ELF-1 (cell line): ENCODE measurements around the gene ANTXR1.
A peak's percentile ranks its signal among the peaks of the same experiment; 100 is the strongest.

ENCODE experiments used
- DNase-seq: peaks from one replicate; pipeline ENCODE4 v3.0.0-alpha.2; 2016; ENCODE audit warnings: low read depth, low spot score

The ANTXR1 gene

DNA sequence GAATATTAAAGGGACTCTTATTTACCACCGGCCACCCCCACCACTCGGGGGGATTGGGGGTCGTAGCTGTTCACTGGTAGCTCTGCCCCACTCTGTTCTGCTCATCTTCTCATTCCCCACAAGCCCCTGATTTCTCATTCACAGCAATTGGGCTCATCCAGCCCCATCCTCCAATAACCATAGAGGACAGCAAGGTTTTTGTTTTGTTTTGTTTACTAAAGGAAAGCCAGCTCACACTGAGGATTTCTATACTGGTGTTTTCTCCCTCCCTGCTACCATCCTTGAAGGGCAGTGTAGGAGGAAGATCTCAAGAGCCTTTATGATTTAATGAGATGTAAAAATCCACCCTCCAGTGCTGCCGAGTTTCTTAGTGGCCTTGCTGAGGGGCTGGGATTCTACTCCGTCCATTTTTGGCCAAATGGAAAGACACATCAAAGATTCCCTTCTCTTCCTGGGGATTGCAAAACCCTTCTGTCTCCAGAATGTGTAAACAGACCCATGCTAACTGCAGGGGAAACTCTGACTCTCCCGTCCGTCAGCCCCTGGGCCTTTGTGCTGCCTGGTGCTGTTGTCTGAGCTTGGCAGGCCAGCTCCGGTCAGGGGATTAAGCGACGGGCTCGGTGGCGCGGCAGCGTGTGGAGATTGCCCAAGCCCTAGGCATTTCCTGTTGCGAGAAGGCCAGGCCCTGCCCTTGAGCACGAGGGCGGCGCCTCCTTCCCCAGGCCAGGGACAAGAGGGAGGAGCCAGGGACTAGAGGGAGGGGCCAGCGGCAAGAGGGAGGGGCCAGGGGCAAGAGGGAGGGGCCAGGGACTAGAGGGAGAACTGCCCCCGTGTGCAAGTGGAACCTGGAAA is 165.0 kb downstream of the ANTXR1 start:
- DNase-seq = peak; percentile 99

DNA sequence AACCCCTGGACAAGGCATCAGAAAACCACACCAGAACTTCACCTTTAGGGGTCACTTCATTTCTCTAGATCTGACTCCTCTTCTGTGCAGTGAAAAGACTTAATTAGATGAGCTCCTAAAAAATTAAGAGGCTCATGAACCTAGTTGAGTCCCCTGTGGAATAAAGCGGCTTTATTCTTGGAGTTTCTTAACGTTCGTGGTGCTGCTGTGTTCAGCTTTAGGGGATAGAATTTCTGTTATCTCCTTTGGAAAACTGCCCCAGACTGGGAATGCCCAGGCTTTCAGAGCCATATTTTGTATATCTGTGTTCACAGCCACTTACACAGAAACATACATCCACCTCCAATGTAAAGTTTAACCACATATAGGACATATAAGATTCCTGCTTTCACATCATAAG is 165.8 kb downstream of the ANTXR1 start:
- DNase-seq = no peak

DNA sequence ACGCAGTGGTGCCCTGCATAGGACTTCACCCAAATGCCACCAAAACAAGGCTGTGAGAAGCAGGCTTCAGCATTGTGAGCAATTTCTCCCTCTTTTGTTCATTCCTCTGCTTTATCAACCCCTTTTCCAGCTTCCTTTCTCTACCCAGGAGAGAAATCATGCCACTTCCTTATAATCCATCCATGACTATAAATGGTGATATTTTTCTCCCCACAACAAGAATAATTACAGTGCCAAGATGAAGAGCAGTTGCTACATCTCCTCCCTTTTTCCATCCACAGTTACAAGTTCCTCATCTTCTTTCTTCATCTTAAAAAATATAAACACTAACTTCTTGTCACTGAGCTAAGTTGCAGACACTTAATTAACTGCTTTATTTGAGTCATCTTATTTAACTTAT is 167.2 kb downstream of the ANTXR1 start:
- DNase-seq = no peak

DNA sequence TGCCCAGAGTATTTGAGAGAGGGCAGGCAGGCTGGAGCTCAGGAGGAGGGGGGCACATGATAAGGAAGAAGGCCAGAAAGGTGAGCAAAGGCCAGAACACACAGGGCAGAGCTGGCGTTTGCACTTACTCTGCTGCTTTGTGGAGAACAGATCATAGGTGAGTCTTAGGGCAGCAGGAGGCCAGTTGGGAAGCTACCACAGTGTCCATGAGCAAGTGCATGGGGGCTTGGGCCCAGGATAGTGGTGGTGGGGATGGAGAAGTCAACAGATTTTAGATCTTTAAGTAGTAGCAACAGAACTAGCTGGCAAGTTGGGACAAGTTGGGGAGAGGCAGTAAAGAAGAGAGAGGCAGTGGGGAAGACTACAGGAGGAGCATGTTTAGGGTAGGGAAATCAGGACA is 168.0 kb downstream of the ANTXR1 start:
- DNase-seq = no peak

DNA sequence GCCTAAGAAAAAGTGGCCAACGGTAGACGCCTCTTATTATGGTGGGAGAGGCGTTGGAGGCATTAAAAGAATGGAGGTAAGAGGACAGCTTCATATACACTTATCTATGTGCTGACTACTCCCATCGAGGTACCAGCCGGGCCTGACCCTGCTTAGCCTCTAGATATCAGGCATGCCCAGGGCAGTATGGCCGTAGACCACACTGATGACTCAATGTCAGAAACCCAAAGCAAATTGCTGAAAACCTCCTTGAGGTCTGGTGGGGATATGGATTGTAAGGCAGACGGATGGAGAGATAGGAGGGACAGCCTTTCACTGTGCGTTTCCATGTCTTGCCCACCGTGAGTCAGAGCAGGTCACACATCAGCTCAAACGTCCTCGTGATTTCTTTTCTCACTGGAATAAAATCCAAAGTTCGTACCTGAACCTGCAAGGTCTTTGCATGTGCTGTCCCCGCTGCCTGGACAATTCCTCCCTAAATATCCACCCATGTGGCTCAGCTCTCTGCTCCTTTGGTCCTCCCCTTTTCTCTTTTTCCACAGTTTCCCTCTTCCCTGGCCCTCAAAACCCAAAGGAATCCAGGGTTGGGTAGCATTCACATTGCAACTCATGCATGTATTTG is 168.9 kb downstream of the ANTXR1 start:
- DNase-seq = no peak

DNA sequence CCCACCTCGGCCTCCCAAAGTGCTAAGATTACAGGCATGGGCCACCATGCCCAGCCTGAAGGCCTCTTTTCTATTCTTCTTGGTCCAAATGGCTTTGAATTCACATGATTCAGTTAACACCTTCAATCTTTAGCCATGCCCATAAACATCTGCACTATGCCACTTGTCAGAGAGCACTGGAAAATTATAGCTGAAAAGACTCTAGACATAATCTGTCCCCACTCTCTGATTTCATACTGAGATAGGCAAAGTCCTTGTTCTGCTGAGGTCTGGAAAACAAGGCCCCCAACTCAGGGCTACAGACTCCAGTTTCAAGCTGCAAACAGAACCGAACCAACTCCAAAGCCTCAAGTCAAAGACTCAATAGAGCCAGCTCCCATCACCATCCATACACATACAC is 170.7 kb downstream of the ANTXR1 start:
- DNase-seq = no peak

DNA sequence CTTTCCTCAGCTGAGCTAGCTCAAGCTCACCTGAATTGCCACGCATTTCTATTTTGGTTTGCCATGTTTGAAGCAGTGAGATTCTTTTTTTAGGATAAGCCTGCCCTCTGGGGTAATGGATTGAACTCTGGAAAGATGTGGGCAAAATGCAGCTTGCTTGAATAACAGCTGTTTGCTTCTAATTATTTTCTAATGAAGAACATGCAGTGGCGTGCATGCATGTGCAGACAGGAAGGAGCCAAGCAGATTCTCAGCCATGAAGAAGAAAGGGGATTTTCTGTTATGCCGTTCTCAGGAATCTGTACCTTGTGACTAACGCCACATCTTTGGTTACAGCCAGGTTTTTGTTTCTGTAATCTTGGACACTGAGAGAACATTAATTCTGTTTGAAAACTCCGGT is 171.2 kb downstream of the ANTXR1 start:
- no peak for DNase-seq

DNA sequence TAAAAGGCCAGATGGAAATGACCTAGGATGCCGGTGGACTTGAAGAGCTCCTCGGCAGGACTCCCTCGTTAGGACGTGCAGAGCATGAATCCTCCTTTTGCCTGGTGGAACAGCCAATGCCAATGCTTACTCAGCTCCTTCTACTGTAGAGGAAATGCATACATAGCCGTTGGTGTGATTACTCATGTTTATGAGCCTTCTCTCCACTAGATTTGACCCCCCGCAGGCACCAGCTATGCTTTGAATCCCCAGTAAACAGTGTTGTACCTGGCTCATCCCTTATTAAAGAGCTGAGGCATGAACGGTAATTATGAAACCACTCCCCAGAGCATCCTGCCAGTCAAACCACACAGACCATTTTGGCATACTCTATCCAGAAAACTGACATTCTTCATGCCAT is 172.8 kb downstream of the ANTXR1 start:
- DNase-seq = no peak

DNA sequence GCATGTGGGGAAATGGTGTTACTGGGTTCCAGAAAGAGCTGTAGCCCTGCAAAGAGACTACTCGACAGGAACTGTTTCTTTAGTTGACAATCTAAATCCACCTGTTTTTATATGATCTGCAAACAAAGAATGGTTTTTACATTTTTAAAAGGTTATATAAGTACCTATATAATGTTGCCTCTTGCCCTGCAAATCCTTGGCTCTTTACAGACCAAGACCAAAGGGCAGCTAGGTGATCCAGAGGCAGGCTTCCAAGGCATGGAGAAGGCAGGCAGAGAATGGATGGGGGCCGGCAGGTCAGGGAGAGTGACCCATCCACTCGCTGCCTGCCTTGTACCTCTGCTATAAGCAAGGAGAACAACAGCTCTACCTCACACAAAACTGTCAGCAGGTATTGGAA is 173.6 kb downstream of the ANTXR1 start:
- no peak for DNase-seq

DNA sequence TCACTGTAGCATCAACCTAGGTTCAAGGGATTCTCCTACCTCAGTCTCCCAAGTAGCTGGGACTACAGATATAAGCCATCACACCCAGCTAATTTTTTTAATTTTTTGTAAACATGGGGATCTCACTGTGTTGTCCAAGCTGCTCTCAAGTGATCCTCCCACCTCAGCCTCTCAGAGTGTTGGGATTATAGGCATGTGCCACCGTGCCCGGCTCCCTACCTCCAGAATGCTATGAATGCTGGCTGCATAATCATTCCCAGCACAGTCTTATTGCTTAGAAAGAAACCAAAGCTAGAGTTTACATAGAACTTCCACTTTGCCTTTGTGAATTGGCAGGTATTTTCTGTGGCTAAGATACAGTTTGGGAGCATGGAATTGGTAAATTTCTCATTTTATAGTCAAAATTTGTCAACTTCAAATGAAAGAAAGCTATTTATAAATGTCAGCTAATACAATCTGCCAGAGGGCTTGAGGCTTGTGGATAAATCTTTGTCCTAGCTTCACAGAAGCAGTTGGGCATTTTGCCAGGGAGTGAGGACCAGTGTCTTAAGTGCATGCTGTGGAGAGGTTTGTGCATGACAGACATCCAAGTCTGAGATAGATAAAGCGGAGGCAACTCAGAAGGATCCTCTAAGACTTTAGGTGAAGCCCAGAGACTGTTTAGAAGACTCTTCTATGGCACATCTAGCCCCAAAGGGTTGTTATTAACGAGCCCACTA is 175.4 kb downstream of the ANTXR1 start:
- DNase-seq = no peak

DNA sequence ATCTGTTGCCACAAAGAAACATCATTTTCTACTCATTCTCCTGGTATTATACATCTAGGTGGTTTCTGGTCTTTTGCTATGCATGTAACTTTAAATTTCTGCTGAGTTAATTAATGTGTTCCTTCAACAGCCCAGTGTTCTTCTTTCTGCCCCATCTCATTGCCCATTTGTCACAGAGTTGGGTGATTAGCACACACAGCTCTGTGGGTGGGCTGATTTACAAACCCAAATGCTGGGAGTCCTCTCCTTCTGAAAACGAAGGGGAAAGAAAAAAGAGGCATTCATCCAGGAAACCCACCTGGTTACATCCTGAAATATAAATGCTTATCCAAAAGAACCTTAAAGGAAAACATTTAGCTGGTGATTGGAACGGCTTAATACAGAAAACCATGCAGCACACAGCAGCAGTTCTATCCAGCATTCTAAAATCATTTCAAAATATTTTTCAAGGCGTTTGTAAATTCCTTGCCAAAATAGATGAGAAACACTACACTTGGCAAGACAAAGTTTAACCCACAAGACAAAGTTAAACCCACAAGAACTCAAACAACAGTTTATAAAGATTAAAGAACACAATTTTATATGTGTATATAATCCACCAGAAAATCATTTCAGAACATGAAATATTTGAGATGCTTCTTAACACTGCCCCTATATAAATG is 177.9 kb downstream of the ANTXR1 start:
- no peak for DNase-seq

DNA sequence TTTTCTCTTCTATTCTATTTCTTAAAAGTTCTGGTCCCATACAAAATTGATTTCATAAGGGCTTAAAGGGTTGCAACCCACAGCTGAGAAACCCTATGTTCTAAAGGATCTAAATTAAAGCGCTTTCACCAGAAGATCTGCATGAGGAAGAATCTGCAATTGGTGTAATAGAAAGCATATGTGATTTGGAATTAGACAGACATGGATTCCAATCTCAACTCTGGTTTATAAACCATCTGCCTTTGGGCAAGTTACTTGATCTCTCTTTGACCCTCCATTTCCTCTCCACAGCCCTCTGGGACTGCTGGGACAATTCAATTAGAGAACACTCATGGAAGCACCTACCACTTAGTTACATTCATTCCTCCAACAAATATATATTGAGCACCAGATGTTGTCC is 178.7 kb downstream of the ANTXR1 start:
- no peak for DNase-seq

DNA sequence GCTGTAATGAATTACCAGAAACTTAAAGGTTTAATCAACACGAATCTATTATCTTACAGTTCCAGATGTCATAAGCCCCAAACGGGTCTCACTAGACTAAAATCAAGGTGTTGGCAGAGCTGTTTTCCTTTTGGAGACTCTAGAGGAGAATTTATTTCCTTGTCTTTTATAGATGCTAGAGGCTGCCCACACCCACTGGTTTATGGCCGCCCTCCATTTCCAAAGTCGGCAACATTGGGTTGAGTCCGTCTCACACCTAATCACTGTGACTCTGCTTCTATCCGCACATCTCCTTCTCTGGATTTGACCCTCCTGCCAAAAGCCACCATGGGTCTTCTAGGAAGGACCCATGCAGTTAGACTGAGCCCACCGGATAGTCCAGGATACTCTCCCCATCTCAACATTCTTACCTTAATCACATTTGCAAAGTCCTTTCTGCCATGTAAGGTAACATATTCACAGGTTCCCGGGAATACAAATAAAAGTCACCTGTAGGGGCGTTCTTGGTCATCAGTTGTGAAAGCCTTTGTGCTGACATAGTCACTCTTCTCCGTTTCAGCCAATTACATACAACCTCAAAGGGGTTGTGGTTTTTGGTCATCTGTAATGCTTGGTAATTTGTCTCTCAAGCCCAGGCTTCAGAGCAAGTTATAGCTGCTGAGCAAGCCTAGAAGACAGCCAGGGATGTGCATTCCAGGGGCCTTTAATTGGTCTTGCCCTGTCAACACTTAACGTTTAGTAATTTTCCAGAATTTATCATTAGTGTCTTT is 179.4 kb downstream of the ANTXR1 start:
- no peak for DNase-seq

DNA sequence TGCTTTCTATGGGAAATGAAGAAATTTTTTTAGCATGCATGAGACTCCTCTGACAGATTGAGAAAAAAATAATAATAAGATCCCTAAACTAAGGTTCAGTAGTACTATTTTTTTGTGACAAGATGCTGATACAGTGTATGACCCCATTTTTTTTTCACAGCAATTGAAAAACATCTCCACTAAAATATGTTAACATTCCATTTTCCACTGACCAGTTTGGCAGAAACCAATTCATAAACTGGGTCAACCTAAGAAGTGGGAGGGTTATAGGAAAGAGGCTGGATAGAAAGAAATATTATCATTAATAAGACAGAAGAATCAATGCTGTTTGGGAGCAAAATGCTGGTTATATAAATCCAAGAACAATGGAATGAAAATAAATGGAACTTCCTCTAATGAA is 182.7 kb downstream of the ANTXR1 start:
- no peak for DNase-seq

DNA sequence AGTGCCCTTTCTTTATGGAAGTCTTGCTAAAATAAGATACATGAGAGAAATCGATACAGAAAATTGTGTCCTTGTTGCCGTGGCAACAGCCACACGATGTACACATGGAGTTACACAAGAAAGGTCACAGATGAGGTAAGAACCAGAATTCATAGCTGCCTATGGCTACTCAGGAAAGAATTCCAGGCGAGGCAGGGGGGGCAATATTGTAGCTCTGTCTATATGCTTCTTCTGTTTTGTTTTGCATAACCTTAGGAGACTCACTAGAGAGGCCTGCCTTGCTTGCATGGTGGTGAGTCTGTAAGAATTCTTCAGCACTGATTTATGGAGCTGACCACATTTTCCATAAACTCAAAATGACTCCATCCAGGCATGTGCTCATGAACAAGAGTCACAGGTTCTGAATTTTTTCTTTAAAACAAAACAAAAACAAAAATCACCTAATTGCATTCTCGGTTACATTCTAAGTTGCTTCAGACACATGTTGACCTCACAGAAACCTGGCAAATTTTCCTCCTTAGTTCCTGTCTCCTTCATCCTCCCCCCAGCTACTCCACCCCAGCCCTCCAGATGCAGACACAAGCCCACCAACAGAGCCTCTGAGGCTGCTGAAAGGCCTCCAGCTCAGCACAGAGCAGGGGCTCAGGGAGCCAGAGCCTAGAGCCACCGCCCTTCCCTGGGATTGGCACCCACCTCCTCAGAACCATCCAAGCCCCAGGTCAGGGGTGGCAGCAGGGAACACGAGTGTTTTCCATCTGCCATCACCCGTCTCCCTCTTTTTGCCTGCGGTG is 183.5 kb downstream of the ANTXR1 start:
- no peak for DNase-seq

DNA sequence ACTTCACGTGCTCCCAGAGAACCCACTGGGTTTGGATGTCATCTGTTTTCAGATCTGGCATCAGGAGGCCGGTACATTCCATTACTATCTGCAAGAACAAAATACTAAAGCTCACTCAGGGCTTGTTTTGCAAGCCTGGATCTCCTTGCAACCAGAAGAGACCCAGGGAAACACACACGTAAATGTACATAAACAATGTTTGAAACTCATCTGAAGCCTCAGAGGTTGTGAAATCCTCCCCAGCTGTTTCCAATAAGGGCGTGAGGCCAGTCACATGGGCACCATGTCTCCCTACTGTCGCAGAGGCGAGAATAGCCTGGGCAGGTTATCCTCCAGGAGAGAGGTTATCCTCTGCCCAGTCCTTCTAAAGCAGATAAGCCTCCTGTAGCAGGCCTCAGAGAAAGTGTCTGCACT is 187.1 kb downstream of the ANTXR1 start:
- DNase-seq = no peak

DNA sequence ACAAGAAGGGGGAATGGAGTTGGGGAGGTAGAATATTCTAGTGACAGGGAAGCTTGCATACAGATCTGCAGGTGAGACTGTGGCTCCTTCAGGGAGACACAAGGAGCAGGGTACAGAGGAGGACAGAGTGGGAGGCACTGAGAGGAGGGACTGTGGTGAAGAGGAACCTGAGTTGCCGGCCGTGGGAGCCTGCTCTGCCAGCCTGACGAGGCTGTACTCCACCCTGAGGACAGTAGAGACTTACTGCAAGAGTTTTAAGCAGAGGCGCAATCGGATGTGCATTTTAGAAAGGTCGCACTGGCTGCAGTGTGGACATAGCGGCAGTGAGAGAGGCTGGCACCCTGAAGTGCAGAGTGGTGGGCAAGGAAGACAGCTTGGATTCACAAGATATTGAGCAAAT is 188.3 kb downstream of the ANTXR1 start:
- no peak for DNase-seq

DNA sequence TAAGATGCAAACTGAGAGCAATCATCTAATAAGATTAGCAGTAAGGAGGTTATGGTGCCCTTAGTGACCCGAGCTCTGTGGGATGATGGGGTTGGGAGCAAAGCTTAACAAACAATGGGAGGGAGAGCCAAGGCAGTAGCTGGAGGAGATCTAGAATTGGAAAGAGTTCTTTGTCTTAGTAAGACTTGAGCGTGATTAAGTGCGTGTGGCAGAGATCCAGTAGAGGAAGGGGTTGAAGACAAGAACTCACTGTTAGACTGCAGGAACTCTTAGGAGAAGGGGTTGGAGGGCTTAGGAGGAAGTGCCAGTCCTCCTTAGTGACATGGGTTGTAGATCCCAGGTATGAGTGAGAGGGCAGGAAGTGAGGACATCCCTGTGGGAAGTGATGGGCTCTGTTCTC is 189.3 kb downstream of the ANTXR1 start:
- no peak for DNase-seq

DNA sequence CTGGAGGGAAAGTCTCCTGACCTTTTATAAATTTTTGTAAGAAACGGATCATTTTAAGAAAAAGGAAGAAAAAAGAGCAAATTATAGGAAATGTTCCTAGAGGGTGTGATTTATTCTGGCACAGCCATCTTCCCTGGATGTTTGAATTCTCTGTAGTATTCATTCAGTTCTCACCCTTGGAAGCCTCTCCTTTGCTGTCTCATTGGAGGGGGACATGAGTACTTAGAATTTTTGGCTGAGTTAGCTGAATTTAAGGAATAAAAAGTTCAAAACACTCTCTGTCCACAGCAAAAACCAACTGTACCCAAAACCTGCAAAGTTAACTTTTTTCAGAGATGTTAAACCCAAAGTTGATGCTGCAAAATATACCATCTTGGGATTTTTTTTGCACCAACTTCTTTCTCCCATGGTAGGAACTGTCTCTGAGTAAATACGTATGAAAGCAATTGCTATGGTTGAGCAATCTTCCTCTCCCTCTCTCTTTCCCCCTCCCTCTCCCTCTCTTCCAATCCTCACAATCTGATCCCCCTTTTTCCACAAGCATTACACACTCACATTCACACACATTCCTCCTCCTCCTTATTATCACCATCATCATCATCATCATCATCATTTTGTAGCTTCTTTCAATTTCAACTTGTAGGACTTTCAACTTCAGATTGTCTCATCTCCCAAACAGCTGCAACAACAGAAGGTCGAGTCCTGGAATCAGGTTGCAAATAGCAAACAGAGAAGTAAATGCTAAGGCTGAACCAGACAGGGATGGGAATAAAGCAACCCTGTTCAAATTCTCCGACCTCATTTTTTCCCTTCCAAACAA is 190.4 kb downstream of the ANTXR1 start:
- no peak for DNase-seq

DNA sequence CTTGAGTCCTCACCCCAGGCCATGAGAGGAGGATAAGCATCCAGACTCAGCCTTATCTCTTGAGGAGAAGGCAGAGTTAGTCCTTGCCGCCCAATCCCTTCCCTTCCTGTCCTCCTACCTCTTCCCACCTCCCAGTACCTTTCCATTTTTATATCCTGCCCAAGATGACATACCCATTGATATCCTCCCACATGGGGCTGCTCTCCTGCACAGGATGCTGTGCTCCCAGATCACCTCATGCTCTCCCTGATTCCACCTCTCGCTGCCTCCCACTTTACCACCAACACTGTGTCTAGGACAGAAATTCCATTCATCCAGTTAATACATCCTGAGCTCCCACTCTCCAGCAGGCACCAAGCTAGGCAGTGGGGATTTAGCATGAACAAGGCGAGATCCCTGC is 191.7 kb downstream of the ANTXR1 start:
- no peak for DNase-seq
